Activated CD8-positive, alpha-beta memory T cell treated with anti-CD3 and anti-CD28 coated beads for 1 hour (primary cell): Measurements from ENCODE around the gene GHRHR.

Source experiments
- DNase-seq, 2 donors: peaks; one replicate each; pipeline ENCODE4 v3.0.0-alpha.2; 2020; ENCODE audit warnings: low read depth in 1 of 2; ENCODE audit errors: extremely low read depth in 1 of 2

Gene GHRHR

DNA sequence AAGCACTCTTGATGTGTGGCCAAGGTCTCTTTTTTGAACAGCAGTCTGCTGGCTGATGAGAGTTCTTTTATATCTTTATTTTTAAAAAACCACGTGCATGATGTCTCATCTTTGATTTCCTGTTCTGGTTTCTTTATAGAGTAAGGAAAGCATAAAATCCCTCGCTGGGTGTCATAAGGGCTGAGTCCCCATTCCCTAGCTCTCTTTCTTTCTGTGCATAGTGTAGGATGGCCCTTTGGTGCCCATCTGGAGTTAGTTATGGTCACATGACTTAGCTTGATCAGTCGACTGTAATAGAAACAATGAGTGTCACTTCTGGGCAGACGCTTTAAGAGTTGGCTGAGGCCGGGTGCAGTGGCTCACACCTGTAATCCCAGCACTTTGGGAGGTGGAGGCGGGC, 38.5 kb downstream of the GHRHR start:
- no peak for DNase-seq

DNA sequence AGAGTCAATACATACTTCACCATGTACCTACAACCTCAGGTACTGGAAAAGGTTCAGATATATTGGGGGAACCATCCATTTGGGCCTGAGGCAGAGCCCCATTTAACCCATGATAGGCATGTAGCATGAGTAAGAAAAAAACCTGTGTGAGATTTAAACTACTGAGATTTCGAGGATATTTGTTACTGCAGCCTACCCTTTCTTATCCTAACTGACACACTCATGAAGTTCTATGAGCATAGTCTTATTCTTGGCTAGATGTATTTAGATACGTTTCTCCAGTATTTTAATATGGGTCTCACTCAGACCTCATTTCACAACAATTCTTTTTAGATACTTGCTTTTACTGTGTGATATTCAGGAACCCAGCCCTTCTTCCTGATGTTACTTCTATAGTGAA, 39.3 kb downstream of the GHRHR start:
- DNase-seq, result no peak

DNA sequence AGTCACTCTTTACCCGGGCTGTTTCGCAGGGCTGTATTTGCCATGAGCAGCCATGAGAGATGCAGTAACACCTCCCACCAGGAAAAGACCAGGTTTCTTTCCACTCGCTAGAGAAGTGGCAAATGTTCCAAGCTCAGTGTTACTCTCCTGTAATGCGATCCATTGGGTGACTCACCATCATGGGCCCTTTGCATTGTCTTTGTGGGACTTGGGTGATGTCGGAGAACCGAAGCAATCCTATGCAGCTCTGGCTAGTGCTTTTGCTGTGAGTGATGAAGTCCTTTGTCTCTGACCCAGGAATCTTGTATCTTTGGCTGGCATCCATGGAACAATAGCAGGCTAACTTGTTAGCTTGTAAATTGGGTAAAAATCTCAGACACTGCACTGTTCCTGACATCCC, 40.0 kb downstream of the GHRHR start:
- DNase-seq, result no peak

- no peak for DNase-seq
Measured at GRCh38 chr7:31004393-31004792, 40.6 kb downstream of the GHRHR start.

- DNase-seq, result no peak
Measured at GRCh38 chr7:31006857-31007256, 43.1 kb downstream of the GHRHR start.

DNA sequence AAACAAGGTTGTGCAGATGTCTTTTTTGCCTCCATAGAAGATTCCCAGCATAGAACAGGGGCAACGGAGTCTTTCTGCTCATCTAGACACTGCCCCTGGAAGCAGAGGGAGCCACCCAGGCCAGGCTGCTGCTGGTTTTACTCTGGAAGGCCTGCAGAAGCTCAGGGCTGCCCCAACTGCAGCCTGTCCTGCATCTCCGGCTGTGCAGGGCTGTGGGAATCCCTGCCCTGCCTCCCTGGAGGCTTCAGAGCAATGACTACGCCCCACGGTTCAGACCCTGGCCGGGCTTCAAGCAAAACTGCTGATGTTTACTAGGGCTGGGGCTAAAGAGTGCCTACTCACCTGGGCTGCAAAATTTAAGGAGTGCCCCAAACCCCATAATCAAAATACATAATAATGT, 43.9 kb downstream of the GHRHR start:
- DNase-seq, result no peak

GRCh38 chr7:31014826-31015225, 51.1 kb downstream of the GHRHR start:
- no peak for DNase-seq

DNA sequence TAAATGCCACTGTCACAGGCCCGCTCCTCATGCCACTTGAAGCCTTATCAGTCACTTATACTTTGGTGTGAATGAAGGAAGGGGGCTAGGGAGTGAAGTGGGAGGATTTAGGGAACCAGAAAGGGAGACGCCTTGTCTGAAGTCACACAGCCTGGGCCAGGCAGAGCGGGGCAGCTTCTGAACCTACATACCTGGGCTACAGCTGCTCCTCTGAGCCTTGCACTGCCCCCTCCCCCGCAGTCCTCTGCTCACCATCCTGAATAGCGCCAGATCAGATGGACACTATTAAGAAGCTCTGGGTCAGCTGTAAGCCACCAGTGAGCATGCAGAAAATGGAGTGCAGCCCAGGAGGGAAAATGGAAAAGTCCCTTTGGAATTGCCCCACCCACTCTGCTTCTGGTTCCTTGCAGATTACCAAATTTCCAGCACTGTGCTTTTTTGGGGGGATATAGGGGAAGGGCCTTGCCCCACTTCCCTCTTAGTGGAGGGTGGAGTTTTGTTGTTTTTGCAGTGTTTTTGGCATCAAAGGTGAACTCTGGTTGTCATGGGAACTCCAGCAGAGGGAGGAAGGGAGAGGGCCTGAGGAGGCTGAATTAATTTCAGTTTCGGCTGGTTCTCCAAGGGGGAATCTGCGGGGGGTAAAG, 53.4 kb downstream of the GHRHR start:
- no peak for DNase-seq

- no peak for DNase-seq
Measured at GRCh38 chr7:31017721-31018120, 54.0 kb downstream of the GHRHR start.

GRCh38 chr7:31019509-31019908, 55.8 kb downstream of the GHRHR start:
- DNase-seq, result no peak

GRCh38 chr7:31020161-31020560, 56.4 kb downstream of the GHRHR start:
- no peak for DNase-seq

- DNase-seq, result no peak
Measured at GRCh38 chr7:31020652-31021051, 56.9 kb downstream of the GHRHR start.

DNA sequence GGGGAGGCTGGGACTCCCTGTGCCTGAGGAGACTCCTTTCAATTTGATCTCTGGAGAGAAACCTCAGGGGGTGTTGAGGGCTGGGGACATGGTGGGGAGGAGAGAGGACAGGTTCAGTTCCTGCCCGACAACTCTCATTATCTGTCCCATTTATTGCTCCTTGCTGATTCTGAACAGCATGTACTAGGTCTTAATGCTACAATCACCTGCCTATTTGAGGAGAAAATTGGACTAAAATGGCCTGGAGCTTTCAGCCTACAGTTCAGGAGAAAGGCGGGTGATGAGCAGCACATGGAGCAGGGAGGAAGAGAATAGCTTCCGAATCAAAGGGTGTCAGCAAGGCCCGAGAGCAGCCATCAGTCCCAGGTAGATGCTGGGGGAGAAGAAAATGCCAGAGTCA, 58.4 kb downstream of the GHRHR start:
- DNase-seq, result no peak

GRCh38 chr7:31022726-31023125, 59.0 kb downstream of the GHRHR start:
- no peak for DNase-seq

GRCh38 chr7:31023877-31024276, 60.1 kb downstream of the GHRHR start:
- no peak for DNase-seq

- DNase-seq, result no peak
Measured at GRCh38 chr7:31027161-31027965, 63.6 kb downstream of the GHRHR start.

- no peak for DNase-seq
Measured at GRCh38 chr7:31028006-31028405, 64.3 kb downstream of the GHRHR start.

DNA sequence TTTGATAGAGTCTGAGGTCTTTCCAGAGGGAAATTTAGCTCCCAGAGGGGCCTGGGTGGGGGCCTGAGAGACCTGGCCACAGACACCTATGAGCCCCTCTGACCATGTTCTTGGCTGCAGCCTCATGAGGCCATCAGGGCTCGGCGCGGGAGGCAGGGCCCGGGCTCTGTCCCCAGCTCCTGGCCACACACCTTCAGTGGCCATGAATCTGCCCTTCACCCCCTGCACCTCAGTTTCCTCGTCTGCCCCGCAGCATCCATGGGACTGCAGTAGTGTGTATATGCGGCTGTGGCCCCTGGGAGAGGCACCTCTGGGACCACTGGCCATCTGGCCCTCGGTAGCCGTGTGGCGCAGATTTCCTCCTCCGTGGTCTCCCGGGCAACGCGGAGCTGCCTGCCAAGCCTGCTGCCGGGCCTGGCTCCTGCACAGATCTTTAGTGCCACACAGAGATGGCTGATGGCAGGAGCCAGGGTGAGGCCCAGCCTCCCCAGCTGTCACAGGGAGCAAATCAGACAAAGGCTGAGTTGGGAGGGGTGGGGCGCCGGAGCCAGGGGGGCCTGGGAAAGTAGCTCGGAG, 64.8 kb downstream of the GHRHR start:
- DNase-seq, result no peak
